IPS-18a (cell line): Measurements from ENCODE around the gene KRT74.

Source experiments
- H3K27ac ChIP-seq: one replicate; pipeline ENCODE4 v1.5.1; 2013; ENCODE audit warnings: low read length
- H3K27me3 ChIP-seq: one replicate; pipeline ENCODE4 v1.6.1; 2013; ENCODE audit warnings: mild to moderate bottlenecking, low read length; ENCODE audit not compliant: control insufficient read depth, insufficient read depth
- H3K36me3 ChIP-seq: one replicate; pipeline ENCODE4 v1.6.1; 2013; ENCODE audit warnings: low read depth, low read length; ENCODE audit not compliant: control insufficient read depth
- H3K4me1 ChIP-seq: one replicate; pipeline ENCODE4 v1.6.1; 2013; ENCODE audit warnings: low read depth, low read length; ENCODE audit not compliant: control insufficient read depth
- H3K4me3 ChIP-seq: one replicate; pipeline ENCODE4 v1.5.1; 2013; ENCODE audit warnings: low read length
- H3K9ac ChIP-seq: one replicate; pipeline ENCODE4 v1.6.1; 2013; ENCODE audit warnings: mild to moderate bottlenecking, low read length, moderate library complexity
- H3K9me3 ChIP-seq: one replicate; pipeline ENCODE4 v1.6.1; 2013; ENCODE audit warnings: low read depth, low read length; ENCODE audit not compliant: control insufficient read depth

KRT74 gene

GRCh38 chr12:52582971-52583456 lies 9.4 kb upstream of the KRT74 start:
- Histone ChIP-seq H3K27ac (no peak overlapping the region), H3K9ac (no peak overlapping the region), H3K9me3 (no peaks in the 10 kb centered on the region), H3K4me1 (peaks cover 6% of the 10 kb centered on the region), H3K4me3 (no peak overlapping the region), H3K27me3 (no peaks in the 10 kb centered on the region), H3K36me3 (no peaks in the 10 kb centered on the region)

DNA sequence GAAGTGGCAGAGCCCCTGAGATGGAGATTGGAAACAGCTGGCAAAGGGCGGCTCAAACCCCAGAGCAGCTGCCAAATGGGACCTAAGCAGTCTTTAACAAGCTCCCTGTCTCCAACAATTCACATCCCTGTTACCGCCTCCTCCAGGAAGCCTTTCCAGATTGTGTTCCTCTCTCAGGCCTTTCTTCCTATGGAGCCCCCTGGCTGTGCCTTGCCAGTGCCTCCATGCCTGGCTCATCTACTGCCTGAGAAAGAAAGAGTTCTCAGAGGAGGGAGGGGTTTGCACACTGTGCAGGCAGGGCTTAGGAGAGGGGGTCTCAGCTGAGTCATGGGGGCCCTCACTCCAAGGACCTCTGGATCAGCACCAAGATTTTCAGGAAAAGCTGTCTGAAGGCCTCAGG lies 8.8 kb upstream of the KRT74 start:
- H3K4me1 ChIP-seq: peaks cover 6% of the 10 kb centered on the region
- H3K27me3 ChIP-seq: no peaks in the 10 kb centered on the region
- H3K9ac ChIP-seq: no peak overlapping the region
- H3K36me3 ChIP-seq: no peaks in the 10 kb centered on the region
- no peak overlapping the region for H3K4me3 ChIP-seq
- no peaks in the 10 kb centered on the region for H3K9me3 ChIP-seq
- no peak overlapping the region for H3K27ac ChIP-seq

GRCh38 chr12:52581481-52581880 lies 7.8 kb upstream of the KRT74 start:
- Histone ChIP-seq H3K4me1 (peaks cover 6% of the 10 kb centered on the region), H3K9ac (no peak overlapping the region), H3K9me3 (no peaks in the 10 kb centered on the region), H3K36me3 (no peaks in the 10 kb centered on the region), H3K27me3 (no peaks in the 10 kb centered on the region), H3K4me3 (no peak overlapping the region), H3K27ac (no peak overlapping the region)

DNA sequence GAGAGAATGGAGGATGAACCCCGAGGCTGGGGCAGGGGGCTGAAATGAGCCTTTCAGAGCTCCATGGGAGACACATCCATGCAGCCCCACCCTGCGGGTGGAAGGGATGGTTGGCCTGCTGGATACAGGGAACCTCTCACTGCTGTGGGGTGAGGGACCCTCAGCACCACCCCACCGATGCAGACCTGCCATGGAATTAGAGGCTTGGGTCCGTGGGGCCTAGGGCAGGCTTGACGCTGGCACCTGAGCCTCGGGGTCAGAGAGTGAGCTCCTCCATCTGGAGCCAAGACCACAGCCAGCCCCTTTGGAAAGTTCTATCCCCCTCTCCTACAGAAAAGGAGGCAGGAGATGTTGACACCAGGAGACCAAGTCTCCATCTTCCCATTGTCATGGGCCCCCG lies 7.4 kb upstream of the KRT74 start:
- Histone ChIP-seq H3K9ac (no peak overlapping the region), H3K36me3 (no peaks in the 10 kb centered on the region), H3K27me3 (no peaks in the 10 kb centered on the region), H3K4me1 (peaks cover 6% of the 10 kb centered on the region), H3K27ac (no peak overlapping the region), H3K9me3 (no peaks in the 10 kb centered on the region), H3K4me3 (no peak overlapping the region)

DNA sequence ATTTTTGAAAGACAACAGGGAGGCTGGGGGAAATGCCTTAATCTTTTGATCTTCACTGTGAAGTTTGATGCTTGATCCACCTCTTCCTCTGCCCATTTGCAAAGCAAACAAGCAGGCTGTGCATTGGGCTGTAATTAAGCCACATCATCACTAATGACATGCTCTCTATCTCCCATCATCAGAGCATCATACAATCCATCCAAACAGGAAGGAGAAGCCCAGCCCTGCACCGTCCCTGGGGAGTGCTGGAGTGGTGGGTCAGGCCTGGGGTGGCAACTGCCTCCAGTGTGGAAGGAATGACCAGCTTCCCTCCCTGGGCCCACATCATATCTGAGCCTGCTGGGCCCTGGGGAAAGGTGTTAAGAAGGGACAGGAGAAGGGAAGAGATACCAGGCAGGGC lies 6.9 kb upstream of the KRT74 start:
- no peak overlapping the region for H3K4me3 ChIP-seq
- H3K4me1 ChIP-seq: peaks cover 6% of the 10 kb centered on the region
- H3K36me3 ChIP-seq: no peaks in the 10 kb centered on the region
- H3K9ac ChIP-seq: no peak overlapping the region
- H3K27ac ChIP-seq: no peak overlapping the region
- H3K27me3 ChIP-seq: no peaks in the 10 kb centered on the region
- no peaks in the 10 kb centered on the region for H3K9me3 ChIP-seq

GRCh38 chr12:52579468-52580465 lies 6.1 kb upstream of the KRT74 start:
- no peaks in the 10 kb centered on the region for H3K36me3 ChIP-seq
- H3K27ac ChIP-seq: no peak overlapping the region
- no peaks in the 10 kb centered on the region for H3K9me3 ChIP-seq
- H3K27me3 ChIP-seq: no peaks in the 10 kb centered on the region
- no peak overlapping the region for H3K9ac ChIP-seq
- H3K4me3 ChIP-seq: no peak overlapping the region
- H3K4me1 ChIP-seq: peaks cover 6% of the 10 kb centered on the region

GRCh38 chr12:52578469-52578868 lies 4.8 kb upstream of the KRT74 start:
- no peaks in the 10 kb centered on the region for H3K27me3 ChIP-seq
- H3K4me3 ChIP-seq: no peak overlapping the region
- peaks cover 6% of the 10 kb centered on the region for H3K4me1 ChIP-seq
- no peaks in the 10 kb centered on the region for H3K36me3 ChIP-seq
- H3K9ac ChIP-seq: no peak overlapping the region
- H3K27ac ChIP-seq: no peak overlapping the region
- H3K9me3 ChIP-seq: no peaks in the 10 kb centered on the region

DNA sequence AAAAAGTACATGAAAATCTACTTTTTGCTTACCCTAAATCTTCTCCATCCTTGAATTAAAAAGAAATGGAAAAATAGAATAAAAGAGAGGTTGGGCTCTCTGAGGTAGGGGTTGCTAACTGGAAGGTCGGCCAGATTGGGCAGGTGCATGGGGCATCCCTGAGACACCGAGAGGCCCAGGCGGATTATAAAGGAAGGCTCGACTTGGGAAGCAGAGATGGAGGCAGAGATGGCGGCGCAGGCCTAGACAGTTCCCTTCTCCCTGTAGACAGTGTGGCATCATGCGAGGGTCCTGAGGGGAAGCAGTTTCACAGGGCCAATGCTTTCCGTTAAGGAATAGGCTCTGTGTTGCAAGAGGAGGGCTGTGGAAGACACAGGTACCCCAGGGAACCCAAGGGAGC lies 3.7 kb upstream of the KRT74 start:
- Histone ChIP-seq H3K9me3 (no peaks in the 10 kb centered on the region), H3K27ac (no peak overlapping the region), H3K4me3 (no peak overlapping the region), H3K27me3 (no peaks in the 10 kb centered on the region), H3K36me3 (no peaks in the 10 kb centered on the region), H3K9ac (no peak overlapping the region), H3K4me1 (peaks cover 4% of the 10 kb centered on the region)

DNA sequence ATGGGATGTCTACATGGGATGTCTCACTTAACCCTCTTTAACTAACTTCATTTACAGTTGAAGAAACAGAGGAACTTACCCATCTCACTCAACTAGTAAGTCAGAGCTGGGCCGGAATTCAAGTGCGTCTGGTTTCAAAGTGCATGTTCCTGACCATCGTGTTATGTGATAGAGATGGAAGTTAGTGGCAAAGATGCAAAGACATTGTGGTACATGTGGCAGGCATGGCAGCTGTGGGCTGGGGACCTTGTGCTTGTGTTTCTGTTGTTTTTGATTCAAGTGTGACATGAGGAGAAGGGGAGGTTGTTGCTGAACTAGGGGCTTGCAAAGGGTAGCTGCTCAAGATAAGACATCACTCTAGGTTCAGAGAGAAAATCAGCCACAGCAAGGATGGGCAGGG lies 2.3 kb upstream of the KRT74 start:
- H3K27me3 ChIP-seq: no peaks in the 10 kb centered on the region
- no peak overlapping the region for H3K4me3 ChIP-seq
- no peaks in the 10 kb centered on the region for H3K36me3 ChIP-seq
- no peak overlapping the region for H3K27ac ChIP-seq
- H3K4me1 ChIP-seq: peaks cover 4% of the 10 kb centered on the region
- no peak overlapping the region for H3K9ac ChIP-seq
- no peaks in the 10 kb centered on the region for H3K9me3 ChIP-seq

- Histone ChIP-seq H3K27ac (no peak overlapping the region), H3K9me3 (no peaks in the 10 kb centered on the region), H3K9ac (no peak overlapping the region), H3K27me3 (no peaks in the 10 kb centered on the region), H3K4me1 (peaks cover 2% of the 10 kb centered on the region), H3K36me3 (no peaks in the 10 kb centered on the region), H3K4me3 (no peak overlapping the region)
Measured at GRCh38 chr12:52575256-52575655, 1.6 kb upstream of the KRT74 start.

DNA sequence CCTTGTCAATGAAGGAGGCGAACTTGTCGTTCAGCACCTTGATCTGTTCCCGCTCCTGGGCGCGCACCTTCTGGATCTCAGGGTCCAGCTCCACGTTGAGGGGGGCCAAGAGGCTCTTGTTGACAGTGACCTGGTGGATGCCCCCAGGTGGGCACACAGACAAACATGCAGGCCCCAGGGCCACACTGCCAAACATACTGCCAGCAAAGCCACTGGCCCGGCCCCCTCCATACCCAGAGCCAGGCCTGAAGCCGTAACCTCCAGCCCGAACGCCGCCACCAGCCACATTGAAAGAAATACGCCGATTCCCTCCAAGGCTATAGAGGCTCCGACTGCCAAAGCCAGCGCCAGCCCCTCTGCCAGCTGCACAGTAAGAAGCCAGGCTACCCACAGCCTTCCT lies 337 bp downstream of the KRT74 start:
- no peaks in the 10 kb centered on the region for H3K9me3 ChIP-seq
- H3K4me1 ChIP-seq: no peaks in the 10 kb centered on the region
- H3K27ac ChIP-seq: no peak overlapping the region
- no peak overlapping the region for H3K9ac ChIP-seq
- H3K4me3 ChIP-seq: no peak overlapping the region
- H3K27me3 ChIP-seq: no peaks in the 10 kb centered on the region
- H3K36me3 ChIP-seq: no peaks in the 10 kb centered on the region

GRCh38 chr12:52570511-52570910 lies 3.1 kb downstream of the KRT74 start:
- Histone ChIP-seq H3K27ac (no peak overlapping the region), H3K27me3 (no peaks in the 10 kb centered on the region), H3K36me3 (no peaks in the 10 kb centered on the region), H3K4me1 (no peaks in the 10 kb centered on the region), H3K9ac (no peak overlapping the region), H3K9me3 (no peaks in the 10 kb centered on the region), H3K4me3 (no peak overlapping the region)
